Head of caudate nucleus (tissue), 42 donors: Measurements from ENCODE around the gene PASK.
"Not testable (repeated sequence)": the region's sequence is repeated elsewhere in the genome, so short reads cannot be mapped to it uniquely, and the experiment has no call there.

Source experiments
- DNase-seq, 42 donors: peaks; one replicate each; pipeline versions ENCODE4 v3.0.0 to v3.0.0-alpha.2; 2020 to 2021; ENCODE audit warnings: mixed read lengths in 7 of 42
- intact Hi-C: fragments of 100-400 bp; cut with DNase I; formaldehyde crosslinking; loops from one replicate; pipeline ENCODE4 v1.15.0; 2022

Gene PASK

DNA sequence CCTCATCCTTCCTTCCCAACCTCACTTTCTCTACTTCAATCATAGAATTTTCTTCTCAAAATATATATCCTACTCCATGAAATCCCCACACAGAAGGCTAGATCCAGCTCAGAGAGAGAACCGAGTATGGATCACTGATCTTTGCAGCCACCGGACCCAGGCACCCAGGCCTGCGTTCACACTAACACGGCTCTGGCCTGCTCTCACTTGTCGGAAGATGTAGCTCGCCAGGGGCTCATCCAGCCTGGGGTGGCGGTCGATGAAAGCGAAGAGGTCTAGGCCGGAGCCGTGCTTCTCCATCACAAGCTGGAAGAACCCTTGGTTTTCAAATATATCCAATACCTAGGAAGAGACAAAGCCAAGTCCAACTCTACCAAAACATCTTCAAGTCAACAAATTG lies 34.4 kb downstream of the PASK start:
- no peak for DNase-seq
- intact Hi-C loops, result no loop called here

DNA sequence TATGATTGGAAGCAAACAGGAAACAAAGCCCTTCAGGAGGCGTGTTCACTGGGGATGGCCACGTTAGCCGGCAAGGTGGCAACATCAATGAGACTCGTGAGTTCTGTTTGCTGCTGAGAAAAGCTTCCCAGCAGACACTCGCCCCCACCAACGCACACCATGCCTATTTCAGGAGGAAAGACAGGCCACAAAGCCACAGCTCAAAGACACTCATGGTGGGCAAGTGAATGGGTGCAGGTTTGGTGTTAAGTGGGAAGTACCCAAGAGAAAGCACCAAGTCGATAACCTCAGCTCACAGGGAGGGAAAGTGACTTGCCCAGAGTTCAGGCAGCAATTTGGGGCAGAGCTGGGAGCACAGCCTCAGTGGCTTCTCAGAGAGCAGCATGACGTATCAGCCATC lies 36.7 kb downstream of the PASK start:
- intact Hi-C loops, result no loop called here
- no peak for DNase-seq

DNA sequence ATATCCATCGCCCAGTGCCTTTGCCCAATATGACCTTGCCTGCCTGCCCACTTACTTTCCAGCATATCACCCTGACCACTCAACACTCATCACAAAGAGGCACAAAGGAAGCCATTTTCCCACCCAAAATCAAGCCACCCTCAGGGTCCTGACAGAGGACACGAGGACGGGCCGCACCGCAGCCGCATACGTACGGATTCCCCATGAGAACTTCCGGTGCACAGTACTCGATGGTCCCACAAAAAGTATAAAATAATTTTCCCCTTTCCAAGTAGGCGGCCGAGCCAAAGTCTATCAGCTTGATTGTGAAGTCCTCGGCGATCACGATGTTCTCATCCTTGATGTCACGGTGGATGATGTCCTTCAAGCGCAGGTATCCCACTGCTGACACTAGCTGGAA lies 37.2 kb downstream of the PASK start:
- DNase-seq, result no peak
- intact Hi-C loops, result no loop called here

DNA sequence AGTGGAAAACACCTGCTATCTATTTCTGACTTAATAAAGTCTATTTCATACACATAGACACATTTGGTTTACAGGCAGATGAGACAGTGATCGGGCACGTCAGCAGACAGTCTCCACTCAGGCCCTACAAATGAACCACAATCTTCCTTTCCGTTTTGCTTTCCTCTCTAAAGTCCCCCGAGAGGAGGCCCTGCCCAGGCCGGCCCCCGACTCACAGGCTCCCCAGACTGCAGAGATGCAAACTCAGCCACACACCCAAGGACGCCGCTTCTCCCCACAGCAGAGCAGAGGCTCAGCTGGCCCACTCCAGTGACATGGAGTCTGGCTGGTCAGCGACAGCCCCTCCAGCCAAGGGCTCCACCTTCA lies 37.8 kb downstream of the PASK start:
- intact Hi-C loops, result no loop called here
- DNase-seq, result no peak

DNA sequence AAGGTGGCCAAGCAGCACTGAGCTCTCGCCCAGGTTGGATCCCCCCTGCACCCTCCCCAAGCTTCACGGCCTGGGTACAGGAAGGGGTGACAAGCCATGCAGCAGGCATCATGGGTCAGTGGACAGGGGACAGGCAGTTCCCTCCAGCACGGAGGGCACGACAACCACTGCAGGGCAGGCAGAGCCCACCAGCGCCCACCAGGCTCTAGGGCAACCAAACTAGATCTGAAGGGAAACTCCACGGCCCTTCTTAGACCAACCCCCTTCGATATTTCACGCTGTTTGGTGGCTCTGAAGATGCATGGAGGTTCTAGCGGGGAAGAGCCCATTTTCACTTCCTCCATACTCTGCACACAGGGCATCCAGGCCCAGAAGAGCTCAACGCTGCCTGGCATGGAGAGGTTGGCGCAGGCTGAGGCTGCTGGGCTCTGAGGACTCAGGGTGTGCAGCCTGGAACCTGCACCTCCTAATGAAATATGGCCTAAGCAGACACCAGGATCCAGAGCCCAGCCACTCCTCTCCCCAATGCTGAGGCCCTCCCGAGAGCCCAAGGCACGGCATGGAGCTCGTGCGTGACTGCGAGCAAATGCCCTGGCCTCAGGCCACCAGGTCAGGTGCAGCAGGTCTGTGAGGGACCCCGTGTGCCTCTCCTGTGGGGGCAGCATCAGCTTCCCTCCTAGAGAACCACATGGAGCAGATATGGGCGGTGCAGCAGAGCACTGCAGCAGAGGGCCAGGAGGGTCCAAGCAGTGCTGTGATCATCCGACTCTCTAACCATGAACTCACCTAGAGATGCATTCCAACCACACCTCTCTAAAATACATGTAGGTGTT lies 38.4 kb downstream of the PASK start:
- no peak for DNase-seq
- intact Hi-C loops, result no loop called here

DNA sequence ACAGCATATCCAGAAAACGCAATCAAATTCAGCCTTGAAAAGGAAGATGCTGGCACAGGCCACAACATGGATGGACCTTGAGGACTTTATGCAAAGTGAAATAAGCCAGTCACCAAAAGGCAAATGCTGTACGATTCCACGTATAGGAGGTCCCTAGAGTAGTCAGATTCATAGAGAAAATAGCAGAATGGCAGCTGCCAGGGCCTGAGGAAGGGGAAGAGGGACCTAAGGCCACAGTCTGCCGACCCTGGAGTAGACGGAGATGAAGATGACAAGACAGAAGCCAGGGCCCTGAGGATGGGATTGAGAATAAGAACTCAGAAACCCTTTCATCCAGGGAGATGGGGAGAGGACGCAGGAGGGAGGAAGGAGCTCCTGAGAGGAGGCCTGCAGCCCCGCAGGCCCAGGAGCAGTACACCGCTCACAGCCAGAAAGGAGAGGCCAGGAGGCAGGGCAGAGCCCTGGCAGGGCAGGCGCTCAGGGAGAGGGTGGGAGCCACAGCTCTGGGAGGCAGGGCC lies 39.1 kb downstream of the PASK start:
- no peak for DNase-seq
- intact Hi-C loops, result no loop called here

DNA sequence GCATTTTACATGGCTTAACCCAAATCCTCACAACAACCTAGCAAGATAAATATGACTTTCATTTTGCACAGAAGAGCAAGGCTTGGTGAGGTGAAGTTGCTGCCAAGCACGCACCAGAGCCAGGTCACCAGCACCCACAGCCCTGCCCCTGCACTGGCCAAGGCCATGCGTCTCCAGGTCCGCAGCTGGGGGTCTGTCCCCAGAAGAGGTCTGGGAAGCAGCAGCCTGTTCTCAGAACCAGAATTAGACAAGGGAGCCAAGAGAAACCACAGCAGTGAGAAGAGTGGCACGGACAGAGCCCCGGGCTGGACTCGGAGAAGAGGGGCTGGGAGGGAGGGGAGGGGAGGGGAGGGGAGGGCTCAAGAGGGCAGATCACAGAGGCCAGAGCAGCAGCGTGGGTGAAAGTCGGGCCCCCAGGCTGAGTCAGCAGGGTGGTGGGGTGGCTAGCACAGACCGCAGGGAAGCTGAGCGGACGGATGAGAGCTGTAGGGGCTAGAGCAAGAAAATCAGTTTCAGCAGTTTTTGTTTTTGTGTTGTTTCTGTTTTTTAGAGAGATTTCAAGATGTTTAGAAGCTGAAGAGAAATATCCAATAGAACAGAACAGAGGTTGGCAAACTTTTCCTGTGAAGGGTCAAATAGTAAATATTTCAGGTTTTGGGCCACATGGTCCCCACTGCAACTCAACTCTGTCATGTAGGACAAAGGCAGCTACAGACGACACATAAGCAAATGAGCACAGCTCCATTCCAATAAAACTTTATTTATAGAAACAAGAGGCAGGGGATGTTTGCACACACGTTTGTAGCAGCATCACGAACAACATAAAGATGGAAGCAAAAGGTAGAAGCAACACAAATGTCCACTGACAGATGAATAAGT lies 39.8 kb downstream of the PASK start:
- intact Hi-C loops, result no loop called here
- no peak for DNase-seq

DNA sequence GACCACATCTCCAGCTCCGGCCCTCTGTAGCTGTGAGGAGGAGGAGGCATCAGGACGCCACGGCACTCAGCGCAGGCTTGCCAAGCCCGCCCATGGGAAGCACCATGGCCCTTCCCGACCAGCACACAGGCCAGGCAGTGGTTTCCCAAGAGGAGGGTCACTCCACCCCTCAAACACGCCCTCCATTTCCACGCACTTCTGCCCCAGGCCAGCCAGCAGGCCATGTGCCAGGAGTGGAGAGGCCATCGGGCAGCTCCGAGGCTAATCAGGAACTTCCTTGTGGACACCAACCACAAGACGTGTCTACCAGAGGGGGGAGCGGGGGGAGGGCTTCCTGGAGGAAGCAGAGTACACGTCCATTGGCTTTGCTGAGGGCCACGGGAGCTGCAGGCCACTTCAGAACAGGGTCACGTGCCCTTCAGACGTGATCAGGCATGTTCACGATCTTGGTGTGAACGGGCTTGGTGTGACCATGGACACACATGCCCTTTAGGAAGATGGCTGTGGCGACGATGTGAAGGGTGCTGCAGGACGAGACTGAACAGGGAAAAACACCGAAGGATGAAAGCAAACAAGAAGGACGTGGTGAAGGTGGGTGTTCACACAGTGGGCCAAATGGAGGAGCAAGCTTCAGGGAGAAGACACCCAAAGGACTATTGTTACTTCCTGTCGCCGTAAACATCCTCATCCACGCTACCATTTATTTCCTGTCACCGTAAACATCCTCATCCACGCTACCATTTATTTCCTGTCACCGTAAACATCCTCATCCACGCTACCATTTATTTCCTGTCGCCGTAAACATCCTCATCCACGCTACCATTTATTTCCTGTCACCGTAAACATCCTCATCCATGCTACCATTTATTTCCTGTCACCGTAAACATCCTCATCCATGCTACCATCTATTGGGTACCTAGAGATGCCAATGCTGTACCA lies 40.7 kb downstream of the PASK start:
- DNase-seq, result no peak
- intact Hi-C loops, result no loop called here

DNA sequence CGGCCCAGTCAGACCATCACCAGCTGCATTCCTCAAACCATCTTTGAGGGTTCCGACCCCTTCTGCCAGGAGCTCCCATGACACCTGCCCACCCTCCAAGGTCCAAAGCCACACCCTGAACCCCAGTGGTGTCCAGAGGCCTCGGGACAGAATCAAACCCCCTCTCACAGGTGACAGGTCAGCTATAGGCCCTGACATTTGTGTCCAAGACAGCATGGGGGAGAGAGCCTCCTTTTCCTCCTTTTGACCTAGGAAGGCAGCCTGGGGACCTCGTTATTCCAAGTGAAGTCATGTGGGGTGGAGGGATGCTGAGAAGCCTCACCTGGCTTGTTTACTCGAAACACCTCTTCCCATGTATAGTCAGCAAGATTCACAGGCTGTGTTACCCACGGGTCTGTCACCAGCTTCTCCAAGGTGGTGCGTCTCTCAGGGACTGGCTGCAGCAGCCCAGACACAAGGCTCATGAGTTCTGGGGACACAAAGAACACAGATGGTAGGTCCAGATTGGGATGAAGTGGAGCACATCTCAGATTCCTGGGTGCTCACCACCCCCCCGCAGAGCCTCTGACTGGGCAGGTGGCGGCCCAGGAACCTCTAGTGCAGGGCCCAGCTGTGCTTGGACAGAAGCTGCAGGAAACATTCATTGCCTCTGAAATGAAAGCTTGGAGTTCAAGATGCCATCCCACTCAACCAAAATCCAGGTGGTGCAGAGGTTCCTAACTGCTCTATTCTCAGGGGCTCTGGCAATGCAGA lies 42.1 kb downstream of the PASK start:
- DNase-seq, result no peak
- intact Hi-C loops, result no loop called here

DNA sequence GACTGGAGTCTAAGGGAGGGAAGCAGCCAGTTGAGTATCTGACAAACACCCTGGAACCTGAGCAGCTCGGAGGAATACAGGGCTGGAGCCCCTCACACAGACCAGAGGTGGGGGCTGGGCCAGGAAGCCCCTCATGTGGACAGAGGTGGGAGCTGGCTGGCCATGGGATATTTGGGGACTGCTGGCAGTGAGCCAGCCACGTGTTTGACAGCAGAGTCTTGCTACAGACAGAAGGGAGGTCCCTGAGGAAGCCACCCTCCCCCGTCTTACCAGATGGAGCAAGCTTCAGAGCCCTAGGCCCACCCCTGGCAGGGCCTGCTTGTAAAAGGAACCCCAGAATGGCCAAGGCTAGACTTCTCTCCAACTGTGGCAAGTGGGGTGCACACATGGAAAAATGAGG lies 43.6 kb downstream of the PASK start:
- DNase-seq, result no peak
- intact Hi-C loops, result no loop called here

DNA sequence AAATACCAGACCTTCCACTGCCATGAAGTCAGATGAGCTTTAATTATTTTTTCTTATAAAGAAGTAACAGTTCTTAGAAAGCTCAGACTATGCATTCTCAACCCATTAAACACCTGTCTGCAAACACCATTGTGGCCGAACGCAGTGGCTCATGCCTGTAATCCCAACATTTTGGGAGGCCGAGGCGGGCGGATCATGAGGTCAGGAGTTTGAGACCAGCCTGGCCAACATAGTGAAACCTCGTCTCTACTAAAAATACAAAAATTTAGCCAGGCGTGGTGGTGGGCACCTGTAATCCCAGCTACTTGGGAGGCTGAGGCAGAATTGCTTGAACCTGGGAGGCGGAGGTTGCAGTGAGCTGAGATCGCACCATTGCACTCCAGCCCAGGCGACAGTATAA lies 44.7 kb downstream of the PASK start:
- intact Hi-C loops, result not testable (repeated sequence)
- DNase-seq, result peak in 1 of 42 donors; percentile 18

DNA sequence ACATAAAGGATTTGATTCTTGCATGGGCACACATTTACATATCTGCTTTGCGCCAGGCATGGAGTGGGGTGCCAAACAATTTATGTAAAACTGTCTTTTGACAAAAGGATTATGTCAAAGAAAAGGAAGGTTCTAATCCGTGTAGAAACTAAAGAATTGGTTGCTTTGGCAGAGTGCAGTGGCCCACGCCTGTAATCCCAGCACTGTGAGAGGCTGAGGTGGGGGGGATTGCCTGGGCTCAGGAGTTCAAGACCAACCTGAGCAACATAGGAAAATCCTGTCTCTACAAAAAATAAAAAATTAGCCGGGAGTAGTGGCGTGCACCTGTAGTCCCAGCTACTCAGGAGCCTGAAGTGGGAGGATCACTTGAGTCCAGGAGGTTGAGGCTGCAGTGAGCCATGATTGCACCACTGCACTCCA lies 46.1 kb downstream of the PASK start:
- intact Hi-C loops, result no loop called here
- peak in 1 of 42 donors; percentile 33 for DNase-seq

DNA sequence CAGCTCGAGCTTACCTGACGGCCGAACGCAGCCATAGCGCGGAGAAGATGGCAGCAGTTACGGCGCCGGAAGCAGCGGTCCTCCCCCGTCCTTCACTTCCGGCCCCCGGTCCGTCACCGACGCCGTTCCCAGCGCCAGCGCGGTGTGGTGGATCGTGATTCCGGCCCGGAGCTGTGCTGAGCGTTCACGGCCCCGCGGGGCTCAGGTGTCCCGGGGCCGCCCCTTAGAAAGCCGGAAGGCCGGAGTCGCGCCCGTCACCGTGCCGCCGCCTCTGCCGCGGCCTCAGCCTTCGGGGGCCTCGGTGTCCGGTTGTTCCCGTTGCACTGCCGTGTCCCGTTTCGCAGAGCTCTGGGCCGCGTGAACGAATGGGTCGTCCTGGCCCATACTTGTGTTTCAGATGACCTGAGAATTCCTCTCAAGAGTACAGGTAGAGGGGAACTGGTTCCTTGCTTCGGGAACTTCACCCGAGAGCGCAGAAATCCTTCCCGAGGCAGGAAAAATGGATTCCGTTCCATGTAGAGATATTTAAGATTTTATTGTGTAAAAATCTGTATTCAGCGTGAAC lies 47.0 kb downstream of the PASK start, which contains the start of gene MTERF4:
TSS of gene MTERF4 (minus strand) at position 49 of the 565 bp plus-strand sequence. CDS start at position 35, 14 bp downstream.
- DNase-seq, result peak; percentile 68 to 96 (median 90)
- intact Hi-C loops, result no loop called here

DNA sequence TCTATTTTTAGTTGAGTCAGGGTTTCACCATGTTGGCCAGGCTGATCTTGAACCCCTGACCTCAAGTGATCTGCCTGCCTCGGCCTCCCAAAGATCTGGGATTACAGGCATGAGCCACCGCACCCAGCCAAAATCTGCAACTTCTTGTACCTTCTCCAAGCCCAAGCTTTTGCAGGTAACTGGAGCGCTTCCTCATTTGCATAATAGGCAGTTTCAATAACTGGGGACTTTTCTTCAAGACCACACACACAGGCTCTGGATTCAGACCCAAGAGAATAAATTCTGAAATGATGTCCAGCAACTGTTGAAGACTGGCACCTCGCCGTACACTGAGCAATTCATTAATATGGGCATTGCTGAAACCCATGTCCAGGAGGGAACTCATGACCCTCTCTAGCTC lies 50.0 kb downstream of the PASK start:
- intact Hi-C loops, result no loop called here
- no peak for DNase-seq

DNA sequence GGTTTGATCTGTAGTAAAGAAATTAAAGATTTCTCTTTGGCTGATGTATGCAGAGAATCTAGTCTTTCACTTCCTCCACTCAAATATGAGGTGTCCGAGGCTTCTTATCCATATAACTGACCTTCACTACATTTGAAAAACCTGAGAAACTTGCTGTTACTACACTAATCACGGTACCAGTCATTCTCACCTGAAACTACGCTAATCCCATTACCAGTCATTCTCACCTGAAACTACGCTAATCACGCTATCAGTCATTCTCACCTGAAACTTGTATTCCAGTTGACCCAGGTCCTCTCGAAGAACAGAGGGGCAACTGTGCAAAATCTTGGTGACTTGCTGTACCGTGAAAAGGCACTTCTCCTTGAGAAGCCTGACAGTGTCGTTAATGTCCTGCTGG lies 52.3 kb downstream of the PASK start:
- DNase-seq, result no peak
- intact Hi-C loops, result no loop called here

DNA sequence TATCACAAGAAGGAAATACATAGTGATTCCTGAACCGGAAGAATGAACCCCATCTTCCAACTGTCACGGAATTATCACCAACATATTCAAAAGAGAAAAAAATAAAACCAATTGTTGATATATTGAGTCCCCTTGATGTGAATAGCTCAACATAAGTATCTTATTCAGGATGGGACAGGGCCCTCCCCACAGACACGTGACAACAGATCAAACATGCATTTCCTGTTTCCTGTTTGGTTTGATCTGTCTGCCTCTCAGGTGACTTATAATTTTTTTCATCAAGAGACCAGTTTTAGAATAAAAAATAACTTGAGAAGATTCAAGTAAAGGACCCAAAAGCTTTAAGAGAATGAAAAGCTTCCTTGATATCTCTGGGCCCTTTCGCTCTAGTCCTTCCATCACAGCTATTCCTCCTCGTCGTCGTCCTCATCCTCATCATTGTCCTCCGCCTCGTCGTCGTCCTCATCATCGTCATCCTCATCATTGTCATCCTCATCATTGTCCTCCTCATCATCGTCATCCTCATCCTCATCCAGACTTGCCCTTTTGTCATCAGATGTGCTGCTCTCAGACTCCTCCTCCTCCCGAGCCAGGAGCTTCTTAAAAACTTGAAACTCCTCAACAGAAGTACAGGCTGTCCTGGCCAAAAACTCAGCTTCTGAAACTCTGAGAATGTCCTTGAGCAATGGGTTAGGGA lies 53.5 kb downstream of the PASK start:
- DNase-seq, result no peak
- intact Hi-C loops, result no loop called here

DNA sequence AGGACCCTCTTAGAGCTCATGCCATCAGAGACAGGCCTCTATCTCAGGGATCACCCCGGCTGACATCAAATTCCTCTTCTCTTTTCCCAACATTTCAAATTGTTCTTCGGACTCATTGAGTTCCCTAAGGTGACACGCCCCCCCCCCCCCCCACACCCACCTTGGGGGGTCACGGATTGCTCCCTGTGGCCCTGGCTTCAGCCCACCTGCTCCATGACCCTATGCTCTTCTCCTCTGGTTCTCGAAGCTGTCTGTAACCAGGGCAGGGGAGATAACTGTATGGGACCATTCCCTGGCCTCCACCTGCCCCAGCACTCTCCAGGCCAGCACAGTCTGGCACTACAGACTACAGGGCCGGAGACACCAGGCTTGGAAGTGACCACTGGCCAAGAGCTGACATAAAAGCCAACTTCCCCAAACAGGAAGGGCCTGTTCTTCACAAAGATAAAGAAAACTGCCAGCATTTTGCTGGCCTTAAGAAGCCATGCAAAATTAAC lies 54.3 kb downstream of the PASK start:
- peak in 1 of 42 donors; percentile 9 for DNase-seq
- intact Hi-C loops, result no loop called here
